Type B pancreatic cell (in vitro differentiated cells): ENCODE measurements around the gene POLD3. TPM values are rescaled to one million over a fixed set of nuclear protein-coding genes. Genes with fewer than 3 reads are reported as not detected.

Experiments used
- DNase-seq: peaks from one replicate; pipeline ENCODE4 v3.0.0; 2021; ENCODE audit warnings: mixed read lengths; ENCODE audit not compliant: unreplicated experiment; ENCODE audit errors: extremely low spot score
- H3K27ac Mint-ChIP-seq: 2 replicates; pipeline ENCODE4 v1.8.0; 2021; ENCODE audit warnings: mild to moderate bottlenecking, mixed read lengths
- H3K27me3 Mint-ChIP-seq: 2 replicates; pipeline ENCODE4 v1.8.0; 2021; ENCODE audit warnings: mixed read lengths
- H3K36me3 Mint-ChIP-seq: 2 replicates; pipeline ENCODE4 v1.8.0; 2021; ENCODE audit warnings: mixed read lengths
- H3K4me1 Mint-ChIP-seq: one replicate; pipeline ENCODE4 v1.8.0; 2021; ENCODE audit warnings: mixed read lengths; ENCODE audit not compliant: unreplicated experiment
- H3K4me3 Mint-ChIP-seq: 2 replicates; pipeline ENCODE4 v1.8.0; 2021; ENCODE audit warnings: mild to moderate bottlenecking, mixed read lengths
- H3K9me3 Mint-ChIP-seq: 2 replicates; pipeline ENCODE4 v1.8.0; 2021; ENCODE audit warnings: mixed read lengths
- CTCF ChIP-seq: fragments of 200-600 bp; sonication (generic); conservative IDR thresholded peaks from 2 replicates; pipeline ENCODE4 v1.5.0; 2021; ENCODE audit warnings: antibody characterized with exemption, mild to moderate bottlenecking
- total RNA-seq: library from RNA; stranded (reverse); gene quantifications from 2 replicates; pipeline ENCODE4 v1.2.1, GENCODE V29; 2021; ENCODE audit warnings: low replicate concordance

Gene POLD3
- total RNA-seq, 1 donor from 2014 or later = 32.9 TPM

- H3K4me1 Mint-ChIP-seq = no peaks in the 10 kb centered on the region
- H3K27me3 Mint-ChIP-seq = no peaks in the 10 kb centered on the region
- DNase-seq = no peak
- no peak for TF ChIP-seq CTCF
- no peak overlapping the region for H3K27ac Mint-ChIP-seq
- peaks cover 24% of the 10 kb centered on the region for H3K36me3 Mint-ChIP-seq
- H3K4me3 Mint-ChIP-seq = no peak overlapping the region
- peaks cover 7% of the 10 kb centered on the region for H3K9me3 Mint-ChIP-seq
Measured at GRCh38 chr11:74662487-74663103, 70.2 kb downstream of the POLD3 start.

- Mint-ChIP-seq H3K27ac (no peak overlapping the region), H3K4me3 (no peak overlapping the region), H3K4me1 (no peaks in the 10 kb centered on the region), H3K36me3 (peaks cover 19% of the 10 kb centered on the region), H3K27me3 (no peaks in the 10 kb centered on the region), H3K9me3 (peaks cover 7% of the 10 kb centered on the region)
- no peak for TF ChIP-seq CTCF
- no peak for DNase-seq
Measured at GRCh38 chr11:74663315-74663714, 70.9 kb downstream of the POLD3 start.

GRCh38 chr11:74669211-74670160, 77.1 kb downstream of the POLD3 start:
- peak; percentile 52 for DNase-seq
- no peaks in the 10 kb centered on the region for H3K4me1 Mint-ChIP-seq
- H3K27ac Mint-ChIP-seq = no peak overlapping the region
- peaks cover under 1% of the 10 kb centered on the region for H3K9me3 Mint-ChIP-seq
- no peak for TF ChIP-seq CTCF
- H3K4me3 Mint-ChIP-seq = no peak overlapping the region
- no peaks in the 10 kb centered on the region for H3K36me3 Mint-ChIP-seq
- H3K27me3 Mint-ChIP-seq = no peaks in the 10 kb centered on the region

GRCh38 chr11:74670171-74670570, 77.8 kb downstream of the POLD3 start:
- TF ChIP-seq CTCF = no peak
- H3K36me3 Mint-ChIP-seq = no peaks in the 10 kb centered on the region
- no peak overlapping the region for H3K27ac Mint-ChIP-seq
- DNase-seq = peak; percentile 52
- H3K27me3 Mint-ChIP-seq = no peaks in the 10 kb centered on the region
- H3K4me3 Mint-ChIP-seq = no peak overlapping the region
- peaks cover 4% of the 10 kb centered on the region for H3K9me3 Mint-ChIP-seq
- H3K4me1 Mint-ChIP-seq = no peaks in the 10 kb centered on the region

GRCh38 chr11:74671520-74672196, 79.3 kb downstream of the POLD3 start:
- Mint-ChIP-seq H3K36me3 (no peaks in the 10 kb centered on the region), H3K4me3 (no peak overlapping the region), H3K9me3 (peaks cover 4% of the 10 kb centered on the region), H3K27me3 (no peaks in the 10 kb centered on the region), H3K27ac (no peak overlapping the region), H3K4me1 (no peaks in the 10 kb centered on the region)
- DNase-seq = no peak
- TF ChIP-seq CTCF = no peak
